SK-N-SH (cell line): ENCODE results near the gene PLCB1.

Experiments
- CTCF ChIP-seq: fragments of 200-600 bp; sonication (generic); IDR thresholded peaks from 2 replicates; pipeline ENCODE4 v1.6.1; 2017; ENCODE audit warnings: antibody characterized with exemption, mild to moderate bottlenecking, moderate library complexity
- EP300 ChIP-seq, 2 experiments: IDR thresholded peaks; 2 replicates each; pipeline versions ENCODE4 v1.4.0 to v1.6.1; 2012; ENCODE audit warnings: borderline replicate concordance in 1 of 2, low read depth in 1 of 2, low read length in 1 of 2
- EZH2phosphoT487 ChIP-seq: fragments of 200-600 bp; sonication (generic); IDR thresholded peaks from 2 replicates; pipeline ENCODE4 v1.6.1; 2017; ENCODE audit warnings: low read depth, mixed run types, mild to moderate bottlenecking, antibody characterized with exemption, moderate library complexity, borderline replicate concordance
- FOSL2 ChIP-seq: IDR thresholded peaks from 2 replicates; pipeline ENCODE4 v1.4.0; 2012; ENCODE audit warnings: low read depth, mild to moderate bottlenecking, moderate library complexity, borderline replicate concordance
- GABPA ChIP-seq: IDR thresholded peaks from 2 replicates; pipeline ENCODE4 v1.4.0; 2012; ENCODE audit warnings: low read depth, mild to moderate bottlenecking
- MXI1 ChIP-seq: IDR thresholded peaks from 2 replicates; pipeline ENCODE4 v1.6.1; 2012; ENCODE audit warnings: mild to moderate bottlenecking, low read depth, low read length, improper control_type of control experiment
- USF1 ChIP-seq: IDR thresholded peaks from 2 replicates; pipeline ENCODE4 v1.4.0; 2012; ENCODE audit warnings: low read depth, borderline replicate concordance
- USF2 ChIP-seq: fragments of 150-350 bp; IDR thresholded peaks from 2 replicates; pipeline ENCODE4 v1.6.1; 2017; ENCODE audit warnings: antibody characterized with exemption, low read length, low read depth, borderline replicate concordance
- ZBTB33 ChIP-seq: IDR thresholded peaks from 2 replicates; pipeline ENCODE4 v1.4.0; 2012; ENCODE audit warnings: low read depth, borderline replicate concordance

- TF ChIP-seq CTCF: no peak
- no peak for TF ChIP-seq EP300 (IDR thresholded peaks at IDR 0.05; ENCODE audit: borderline replicate concordance in 1 of 2, low read depth in 1 of 2, low read length in 1 of 2)
- TF ChIP-seq ZBTB33: no peak
- TF ChIP-seq USF2: no peak
- TF ChIP-seq FOSL2: no peak
- TF ChIP-seq EZH2phosphoT487: no peak
- no peak for TF ChIP-seq MXI1
- no peak for TF ChIP-seq GABPA
- no peak for TF ChIP-seq USF1
Measured at GRCh38 chr20:8777911-8778310, 645.8 kb downstream of the PLCB1 start.
